Endothelial cell of umbilical vein (primary cell): ENCODE measurements around the gene ECEL1. TPM values are rescaled to one million over a fixed set of nuclear protein-coding genes. Genes with fewer than 3 reads are reported as not detected.

Source experiments
- BruUV-seq: library from RNA; stranded (reverse); fragments of 400-500 nt; replicated peaks from 2 replicates; lab custom pipeline; 2021; lab: Mats Ljungman, UMichigan
- CTCF ChIA-PET: fragments of 300-600, 350-600 bp; sonication (Branson Sonifier 250); formaldehyde crosslinking; loops from one replicate; lab custom pipeline; 2021; ENCODE audit warnings: antibody characterized with exemption, inconsistent platforms; lab: Charles Lee
- POLR2A ChIA-PET: fragments of 300-600, 350-600 bp; sonication (Branson Sonifier 250); formaldehyde crosslinking; loops from one replicate; lab custom pipeline; 2021; ENCODE audit warnings: antibody characterized with exemption, inconsistent platforms; lab: Charles Lee
- DNase-seq: peaks from one replicate; pipeline ENCODE4 v3.0.0-alpha.2; 2011; ENCODE audit warnings: low read depth, low spot score
- FAIRE-seq: peaks from 2 replicates; lab custom pipeline; 2011; peaks lifted over from hg19 to GRCh38; lab: Jason Lieb, UNC
- H2AFZ ChIP-seq: 2 replicates; pipeline ENCODE4 v1.6.0; 2012; ENCODE audit warnings: low read depth, low read length, control low read depth, inconsistent platforms
- H3K27ac ChIP-seq: 2 replicates; pipeline ENCODE4 v1.5.1; 2011; ENCODE audit warnings: low read depth, mild to moderate bottlenecking, control low read depth, low read length, moderate library complexity; ENCODE audit not compliant: insufficient read depth
- H3K27me3 ChIP-seq, 2 experiments: 2 replicates each; pipeline versions ENCODE4 v1.6.0 to v1.6.1; 2011; ENCODE audit warnings: low read length in 2 of 2, mixed read lengths in 1 of 2; ENCODE audit not compliant: control insufficient read depth in 2 of 2, insufficient read depth in 2 of 2
- H3K36me3 ChIP-seq, 2 experiments: 2 replicates in 1 of 2; 3 replicates in 1 of 2; pipeline ENCODE4 v1.5.1; 2011; ENCODE audit warnings: low read length in 2 of 2, mild to moderate bottlenecking in 1 of 2, moderate library complexity in 1 of 2; ENCODE audit not compliant: control insufficient read depth in 2 of 2, insufficient read depth in 2 of 2; ENCODE audit errors: extremely low read depth in 1 of 2
- H3K4me1 ChIP-seq: 3 replicates; pipeline ENCODE4 v1.5.1; 2011; ENCODE audit warnings: mild to moderate bottlenecking, low read length; ENCODE audit not compliant: control insufficient read depth, insufficient read depth; ENCODE audit errors: extremely low read depth
- H3K4me2 ChIP-seq: 2 replicates; pipeline ENCODE4 v1.6.1; 2011; ENCODE audit warnings: low read length, control low read depth, mixed read lengths; ENCODE audit not compliant: insufficient read depth
- H3K4me3 ChIP-seq, 3 experiments: fragments of 200-600 bp in 1 of 3; sonication (generic), shearing (Covaris generic) in 1 of 3; replicated peaks in 1 of 3; 2 replicates each; pipeline ENCODE4 v1.5.1; 2011 to 2016; ENCODE audit warnings: control low read depth in 3 of 3, low read length in 3 of 3, mild to moderate bottlenecking in 2 of 3, inconsistent platforms in 1 of 3, low read depth in 1 of 3, moderate library complexity in 1 of 3; ENCODE audit not compliant: insufficient read depth in 1 of 3
- H3K79me2 ChIP-seq: 2 replicates; pipeline ENCODE4 v1.6.0; 2012; ENCODE audit warnings: low read length, inconsistent platforms; ENCODE audit not compliant: control insufficient read depth, insufficient read depth
- H3K9ac ChIP-seq: replicated peaks from 2 replicates; pipeline ENCODE3; 2011; ENCODE audit warnings: low read length, control low read depth; ENCODE audit not compliant: insufficient read depth; ENCODE audit errors: extremely low read depth
- H3K9me1 ChIP-seq: replicated peaks from 3 replicates; pipeline ENCODE4 v1.6.0; 2011; ENCODE audit warnings: mild to moderate bottlenecking, low read length; ENCODE audit not compliant: control insufficient read depth, insufficient read depth; ENCODE audit errors: extremely low read depth
- H3K9me3 ChIP-seq: replicated peaks from 2 replicates; pipeline ENCODE4 v1.5.1; 2012; ENCODE audit warnings: low read length, inconsistent platforms; ENCODE audit not compliant: control insufficient read depth, insufficient read depth
- H4K20me1 ChIP-seq: replicated peaks from 2 replicates; pipeline ENCODE3; 2011; ENCODE audit warnings: mild to moderate bottlenecking, low read length; ENCODE audit not compliant: control insufficient read depth, insufficient read depth; ENCODE audit errors: extremely low read depth
- CTCF ChIP-seq, 2 donors: IDR thresholded peaks; 1 replicate in 1 of 2; 2 replicates in 1 of 2; pipeline ENCODE4 v1.5.1; 2011; ENCODE audit warnings: low read length in 2 of 2, mild to moderate bottlenecking in 2 of 2, moderate library complexity in 2 of 2, control low read depth in 1 of 2, inconsistent platforms in 1 of 2, low read depth in 1 of 2; ENCODE audit not compliant: insufficient read depth in 1 of 2; ENCODE audit errors: extremely low read depth in 1 of 2
- EZH2 ChIP-seq: IDR thresholded peaks from 2 replicates; pipeline ENCODE4 v1.6.1; 2012; ENCODE audit warnings: borderline replicate concordance, low read depth, mild to moderate bottlenecking, moderate library complexity, low read length, inconsistent platforms; ENCODE audit not compliant: severe bottlenecking
- GATA2 ChIP-seq: IDR thresholded peaks from 2 replicates; pipeline ENCODE4 v1.7.0; 2011; ENCODE audit warnings: low read depth, mild to moderate bottlenecking, moderate library complexity, mixed read lengths, low read length; ENCODE audit not compliant: insufficient read length, insufficient read depth
- JUN ChIP-seq: IDR thresholded peaks from 2 replicates; pipeline ENCODE4 v1.6.1; 2011; ENCODE audit warnings: borderline replicate concordance, low read depth; ENCODE audit not compliant: insufficient read length, insufficient read depth
- POLR2A ChIP-seq: IDR thresholded peaks from 2 replicates; pipeline ENCODE4 v1.6.1; 2012; ENCODE audit warnings: low read depth, mild to moderate bottlenecking, control low read depth, low read length
- POLR2AphosphoS5 ChIP-seq: IDR thresholded peaks from 2 replicates; pipeline ENCODE4 v1.6.1; 2012; ENCODE audit warnings: low read depth, mild to moderate bottlenecking, control low read depth, low read length, moderate library complexity; ENCODE audit not compliant: insufficient read depth
- dilution Hi-C: fragments of 300-500 bp; cut with MboI; formaldehyde crosslinking; loops from one replicate; pipeline ENCODE4 v1.15.0; 2019; ENCODE audit warnings: low sequenced_read_pairs; ENCODE audit not compliant: extremely low pct_ligation_motif_present
- intact Hi-C: fragments of 100-400 bp; cut with micrococcal nuclease; formaldehyde crosslinking; loops from one replicate; pipeline ENCODE4 v1.10.0; 2022
- polyA plus RNA-seq, 4 experiments: library from polyadenylated mRNA; depleted of rRNA in 3 of 4; stranded (reverse) in 3 of 4; unstranded in 1 of 4; fragments of >200 nt; gene quantifications; 2 replicates each; pipeline versions ENCODE4 v1.2.1 to v1.2.3, GENCODE V29; 2011 to 2012; ENCODE audit warnings: missing spikeins in 1 of 4
- total RNA-seq: library from RNA; stranded (reverse); gene quantifications from 2 replicates; pipeline ENCODE4 v1.2.3, GENCODE V29; 2021
- TF ChIP-seq, protein P1 (sequence below): IDR thresholded peaks from 2 replicates; pipeline ENCODE4 v1.6.1; 2011; ENCODE audit not compliant: insufficient read depth, insufficient read length

ECEL1 gene
- total and polyA plus RNA-seq, 2 donors (not counting 3 experiments of a cell fraction or from before 2014, with no cell fraction given), result not detected

GRCh38 chr2:232523682-232524597 lies 36.3 kb upstream of the ECEL1 start:
- intact Hi-C loops (loop anchor here (2.0 to 5.0 kb wide), 2 partner anchors 27 to 617 kb away; partner anchors contain the start of genes EIF4E2 and TIGD1), dilution Hi-C loops (no loop called here)
- Histone ChIP-seq H3K27ac (no peak overlapping the region), H3K4me3 (no peak overlapping the region), H3K79me2 (no peaks in the 10 kb centered on the region), H3K9ac (no peak overlapping the region), H3K9me1 (no peaks in the 10 kb centered on the region), H4K20me1 (no peaks in the 10 kb centered on the region), H3K9me3 (no peaks in the 10 kb centered on the region), H3K4me1 (no peaks in the 10 kb centered on the region), H2AFZ (no peak overlapping the region), H3K27me3 (peaks cover 19 to 28% of the 10 kb centered on the region in 2 experiments), H3K36me3 (no peaks in the 10 kb centered on the region), H3K4me2 (no peak overlapping the region)
- ChIA-PET POLR2A (no interaction called here), CTCF (interaction anchor here (0.9 to 4.6 kb wide), 7 partner anchors 8 to 673 kb away, joined by 3 to 44 read pairs (median 4); partner anchors contain the start of genes EIF4E2 and TIGD1)
- DNase-seq, result peak; percentile 16
- BruUV-seq, result no TSS peak
- TF ChIP-seq POLR2AphosphoS5 (no peak), EZH2 (peak; percentile 80), JUN (no peak), CTCF (IDR thresholded peaks at IDR 0.05; ENCODE audit: extremely low read depth in 1 of 2, insufficient read depth in 1 of 2, low read depth in 1 of 2, low read length in 2 of 2) (peak; percentile 9 to 38), POLR2A (no peak), GATA2 (no peak)
- TF ChIP-seq, protein P1, sequence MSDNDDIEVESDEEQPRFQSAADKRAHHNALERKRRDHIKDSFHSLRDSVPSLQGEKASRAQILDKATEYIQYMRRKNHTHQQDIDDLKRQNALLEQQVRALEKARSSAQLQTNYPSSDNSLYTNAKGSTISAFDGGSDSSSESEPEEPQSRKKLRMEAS, result no peak
- peak; percentile 64 for FAIRE-seq
